NCI-H774 (cell line): Measurements from ENCODE around the gene NOL4L.
"Not testable (repeated sequence)": the region's sequence is repeated elsewhere in the genome, so short reads cannot be mapped to it uniquely, and the experiment has no call there.

Experiments used
- DNase-seq: peaks from one replicate; lab custom pipeline; 2025; lab: John Stamatoyannopoulos, UW

NOL4L gene

DNA sequence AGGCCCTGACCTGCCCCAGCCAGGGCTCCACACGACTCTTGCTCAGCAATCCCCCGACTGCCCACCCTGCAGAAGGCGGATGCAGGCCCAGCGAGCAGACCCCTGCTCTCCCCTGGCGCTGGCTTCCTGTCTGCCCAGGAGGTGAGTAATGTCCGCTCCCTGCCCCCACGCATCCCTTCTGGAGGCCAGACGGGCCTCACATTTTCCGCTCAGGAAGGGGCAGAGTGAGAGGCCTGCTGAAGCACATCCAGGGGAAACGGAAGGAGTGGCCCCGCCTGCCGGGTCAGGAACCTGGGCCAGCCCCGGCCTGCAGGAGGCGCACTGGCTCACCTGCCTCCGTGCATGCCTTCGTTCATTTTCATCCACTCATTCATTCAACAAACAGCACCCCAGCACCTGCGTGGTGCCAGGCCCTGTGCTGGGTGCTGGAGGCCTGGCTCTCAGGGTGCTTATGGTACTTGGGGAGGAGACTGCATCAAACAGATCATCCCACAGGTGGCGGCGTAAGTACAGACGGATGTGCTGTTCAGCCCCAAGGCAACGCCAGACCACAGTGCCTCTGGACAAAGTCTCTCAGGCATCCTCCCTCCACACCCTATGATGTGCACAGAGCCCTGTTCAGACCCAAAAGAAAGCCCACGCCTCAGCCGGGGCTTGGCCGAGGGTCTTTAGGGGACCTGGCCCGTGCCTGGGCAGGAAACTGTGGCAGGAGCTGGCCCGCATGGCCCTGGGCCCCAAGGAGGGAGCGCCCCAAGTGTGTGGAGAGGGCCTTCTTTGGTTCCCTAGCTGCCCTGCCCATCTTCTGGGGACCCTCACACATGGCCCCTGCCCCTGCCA is 114.9 kb downstream of the NOL4L start:
- no peak for DNase-seq

DNA sequence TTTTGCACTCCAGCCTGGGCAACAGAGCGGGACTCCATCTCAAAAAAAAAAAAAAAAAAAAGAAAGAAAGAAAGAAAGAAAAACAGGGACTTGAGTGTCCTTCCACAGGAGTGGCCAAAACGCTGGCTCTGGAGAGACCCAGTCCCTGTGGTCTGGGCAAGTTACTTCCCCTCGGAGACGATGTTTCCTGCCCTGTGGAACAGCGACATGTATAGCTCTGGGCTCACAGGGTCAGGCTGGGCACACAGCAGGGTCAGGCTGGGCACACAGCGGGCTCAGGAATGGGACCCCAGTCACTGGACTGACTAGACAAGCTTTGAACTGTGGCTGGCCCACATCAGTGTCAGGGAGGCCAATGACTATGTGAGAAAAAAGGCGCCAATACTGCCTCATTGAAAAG is 116.3 kb downstream of the NOL4L start:
- no peak for DNase-seq

DNA sequence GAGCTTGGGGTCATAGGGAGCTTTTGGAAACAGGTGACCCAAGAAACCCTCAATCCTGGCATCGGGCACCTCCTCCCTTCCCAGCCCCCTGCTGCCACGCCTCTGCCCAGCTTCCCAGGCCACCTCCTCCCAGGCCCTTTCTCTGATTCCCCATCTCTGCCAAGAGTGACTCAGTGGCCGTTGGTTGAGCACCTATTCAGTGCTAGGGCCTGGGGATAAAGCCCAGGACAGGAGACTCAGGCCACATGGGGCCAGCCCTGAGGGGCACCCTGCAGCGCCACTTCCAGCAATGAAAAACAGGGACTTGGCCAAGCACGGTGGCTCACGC is 116.9 kb downstream of the NOL4L start:
- DNase-seq, result no peak

DNA sequence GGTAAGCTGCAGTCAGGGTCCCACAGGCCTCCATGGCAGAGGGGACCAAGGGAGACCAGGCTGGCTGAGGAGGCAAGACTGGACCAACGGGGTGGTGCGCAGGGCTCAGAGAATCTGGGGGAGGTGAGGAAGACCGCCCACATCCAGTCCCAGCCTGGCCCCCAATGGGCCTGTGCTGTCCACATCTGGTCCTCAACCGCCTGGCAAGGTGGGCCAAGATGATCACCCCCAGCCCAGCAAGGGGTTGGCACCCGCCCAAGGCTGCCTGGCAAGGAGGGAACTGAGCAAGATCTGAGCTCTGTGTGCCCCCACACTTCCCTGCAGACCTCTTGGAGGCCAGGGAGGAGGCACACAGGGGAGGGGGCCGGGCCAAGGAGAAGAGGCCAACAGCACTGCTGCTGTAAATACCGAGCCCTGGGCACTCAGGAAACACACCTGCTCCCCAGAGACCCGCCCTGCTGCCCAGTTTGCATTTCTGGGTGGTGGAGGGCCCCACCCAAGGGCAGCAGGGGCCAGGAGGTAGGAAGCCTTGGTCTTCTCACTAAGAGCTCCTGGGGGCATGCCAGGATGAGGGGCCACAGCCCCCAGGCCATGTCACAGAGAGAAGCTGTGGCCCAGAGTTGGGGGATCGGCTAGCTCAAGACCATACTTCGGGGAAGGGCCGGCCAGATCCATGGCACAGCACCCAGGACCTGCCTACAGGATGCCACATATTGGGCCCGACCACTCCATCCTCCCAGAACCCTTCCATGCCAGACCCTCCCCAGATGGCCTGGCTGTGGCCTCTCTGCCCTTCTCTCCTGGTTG is 117.4 kb downstream of the NOL4L start:
- no peak for DNase-seq

DNA sequence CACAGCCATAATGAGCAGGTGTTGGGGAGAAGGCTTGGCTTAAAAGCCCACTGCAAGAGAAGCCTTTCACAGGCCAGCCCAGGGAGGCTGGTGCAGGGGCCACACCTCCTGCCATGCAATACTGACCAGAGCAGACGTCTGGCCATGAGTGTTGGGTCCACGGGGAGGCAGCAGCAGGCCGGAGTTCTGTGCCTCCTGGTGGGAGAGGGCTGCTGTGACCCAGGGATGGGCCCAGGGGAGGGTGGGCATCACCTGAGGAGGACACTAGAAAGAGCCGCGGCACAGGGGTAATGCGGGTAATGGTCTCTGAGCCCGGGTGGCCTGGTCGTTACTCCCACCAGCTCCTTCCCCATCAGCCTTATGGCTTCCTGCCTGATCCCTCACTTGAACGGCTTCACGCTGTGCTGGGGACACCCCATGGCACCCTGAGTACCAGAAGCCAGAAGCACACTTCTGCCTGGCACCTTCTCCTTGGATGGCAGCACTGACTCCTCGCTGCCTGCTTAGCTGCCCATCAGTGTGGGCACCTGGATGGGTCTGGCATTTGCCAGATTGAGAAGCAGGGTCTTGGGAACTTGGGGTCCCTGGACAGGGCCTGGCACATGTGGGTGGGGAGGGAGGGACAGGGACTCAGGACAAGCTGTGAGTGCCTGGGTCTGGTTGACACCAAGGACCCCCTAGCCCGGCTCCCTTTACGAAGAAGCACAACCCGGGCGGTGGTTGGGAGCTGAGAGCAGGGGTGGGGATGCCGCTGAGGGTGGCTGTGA is 118.2 kb downstream of the NOL4L start:
- DNase-seq, result no peak

DNA sequence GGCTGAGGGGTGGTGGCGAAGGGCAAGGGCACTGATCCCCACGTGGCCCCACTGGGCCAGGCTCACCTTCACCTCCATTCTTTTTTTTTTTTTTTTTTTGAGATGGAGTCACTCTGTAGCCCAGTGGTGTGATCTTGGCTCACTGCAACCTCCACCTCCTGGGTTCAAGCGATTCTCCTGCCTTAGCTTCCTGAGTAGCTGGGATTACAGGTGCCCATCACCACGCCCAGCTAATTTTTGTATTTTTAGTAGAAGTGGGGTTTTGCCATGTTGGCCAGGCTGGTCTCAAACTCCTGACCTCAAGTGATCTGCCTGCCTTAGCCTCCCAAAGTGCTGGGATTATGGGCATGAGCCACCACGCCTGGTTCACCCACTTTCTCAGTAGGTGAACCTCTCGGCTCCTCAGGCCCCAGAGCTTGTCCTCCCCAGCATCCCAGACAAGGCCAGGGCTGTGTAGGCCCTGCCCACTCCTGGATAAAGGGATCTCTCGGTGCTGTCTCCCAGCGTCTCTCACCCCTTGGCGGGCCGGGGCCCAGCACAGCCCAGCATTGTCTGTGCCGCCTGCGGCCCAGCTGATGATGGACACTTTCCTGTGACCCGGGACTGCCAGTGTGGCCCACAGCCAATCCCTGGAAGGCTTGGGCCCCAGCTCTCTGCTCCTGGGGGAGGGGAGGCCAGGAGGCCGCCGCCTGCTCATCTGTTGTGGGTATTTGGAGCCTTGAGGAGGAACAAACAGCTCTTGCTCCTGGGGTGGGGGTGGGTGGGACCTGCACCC is 119.0 kb downstream of the NOL4L start:
- not testable (repeated sequence) for DNase-seq

DNA sequence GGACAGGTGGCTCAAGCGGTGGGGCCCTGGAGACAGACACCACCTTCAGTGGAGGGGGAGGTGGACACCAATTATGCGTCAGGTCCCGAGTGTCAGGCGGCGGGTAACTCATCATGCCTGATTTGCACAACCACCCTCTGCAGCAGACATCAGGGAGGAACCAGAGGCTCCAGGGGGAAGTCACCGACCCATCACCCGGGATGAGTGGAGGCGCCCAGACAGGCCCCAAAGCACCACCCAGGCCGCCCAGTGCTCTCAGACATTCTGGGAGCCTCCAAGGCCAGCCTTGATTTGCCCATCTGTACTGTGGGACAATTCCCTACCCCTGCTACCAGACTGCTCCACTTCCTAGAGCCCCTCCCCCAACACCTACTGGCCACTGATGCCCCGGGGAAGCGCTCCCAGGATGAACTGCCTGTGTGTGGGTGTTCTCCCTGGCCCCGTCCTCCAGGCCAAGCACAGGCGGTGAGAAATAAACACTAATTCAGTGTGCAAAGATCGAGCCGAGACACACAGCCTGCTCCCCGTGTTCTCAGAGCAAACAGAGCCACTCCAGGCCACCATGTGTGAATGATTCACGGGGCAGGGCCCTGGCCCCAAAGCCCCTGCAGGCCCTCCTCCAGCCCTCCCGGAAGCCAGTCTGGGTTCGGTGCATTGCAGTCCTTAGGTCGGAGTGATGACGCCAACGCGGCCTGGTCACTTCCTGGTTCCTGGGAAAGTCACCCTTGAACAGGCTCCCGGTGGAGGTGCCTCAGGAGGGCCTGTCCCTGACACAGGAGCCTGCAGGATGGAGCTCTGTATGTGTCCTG is 119.8 kb downstream of the NOL4L start:
- no peak for DNase-seq

DNA sequence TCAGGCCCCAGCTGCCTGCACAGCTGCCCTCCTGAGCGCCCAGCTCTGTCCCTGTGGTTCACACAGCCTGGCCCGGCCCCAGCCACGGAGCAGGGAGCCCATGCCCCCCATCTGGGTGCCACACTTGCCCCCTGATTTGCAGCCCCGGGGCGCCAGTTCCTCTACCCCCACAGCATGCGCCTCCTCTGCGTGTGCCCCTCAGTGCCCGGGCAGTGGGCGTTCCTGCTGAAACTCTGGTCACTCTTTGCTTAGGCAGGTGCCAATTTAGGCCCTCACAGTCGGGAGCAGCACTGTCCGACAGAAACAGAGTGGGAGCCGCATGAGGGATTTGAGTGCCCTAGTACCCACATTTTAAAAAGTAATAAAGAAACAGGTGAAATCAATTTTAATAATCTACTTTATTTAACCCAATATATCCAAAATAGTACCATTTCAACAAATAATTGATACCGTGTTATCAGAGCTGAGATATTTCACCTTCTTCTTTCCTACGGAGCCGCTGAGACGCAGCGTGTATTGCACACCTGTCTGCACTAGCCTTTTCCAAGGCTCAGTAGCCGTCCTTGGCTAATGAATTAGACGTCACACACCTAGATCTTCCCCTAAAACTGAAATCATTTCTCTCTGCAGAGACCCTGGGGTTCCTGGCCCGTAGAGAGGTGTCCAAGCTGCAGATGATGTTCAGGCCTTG is 120.6 kb downstream of the NOL4L start:
- DNase-seq, result no peak

DNA sequence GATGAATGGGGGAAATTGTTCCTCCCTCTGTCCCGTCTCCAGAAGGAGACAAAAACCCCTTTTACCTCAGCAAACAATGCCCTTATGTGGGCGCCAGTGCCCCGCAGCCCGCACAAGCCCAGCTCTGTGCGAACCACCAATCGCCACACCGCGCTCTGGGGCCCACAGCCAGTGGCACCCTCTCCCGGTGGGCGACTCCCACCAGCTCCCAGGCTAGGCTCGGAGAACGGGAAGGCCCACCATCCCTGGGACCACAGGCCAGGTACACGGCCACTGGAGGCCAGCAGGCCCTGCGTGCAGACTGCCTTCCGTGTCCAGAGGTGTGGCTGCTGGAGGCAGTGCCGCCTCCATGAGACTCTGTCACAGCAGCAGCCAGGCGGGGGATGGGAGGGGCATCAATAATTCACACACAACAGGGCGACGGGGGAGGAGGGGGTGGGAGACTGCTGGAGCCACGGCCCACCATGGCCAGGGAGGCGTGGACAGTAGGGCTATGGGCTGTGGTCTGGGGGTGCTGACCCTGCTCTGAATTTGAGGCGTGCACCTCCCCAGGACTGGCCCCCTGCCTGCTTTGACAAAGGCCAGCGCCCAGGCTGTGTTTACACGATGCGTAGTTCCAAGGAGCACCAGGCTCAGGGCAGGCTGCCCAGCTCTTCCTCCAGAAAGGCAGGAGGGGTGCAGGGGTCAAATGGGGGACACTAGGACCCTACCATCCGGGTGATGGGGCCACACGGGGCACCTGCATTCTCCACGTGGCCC is 121.3 kb downstream of the NOL4L start:
- no peak for DNase-seq

DNA sequence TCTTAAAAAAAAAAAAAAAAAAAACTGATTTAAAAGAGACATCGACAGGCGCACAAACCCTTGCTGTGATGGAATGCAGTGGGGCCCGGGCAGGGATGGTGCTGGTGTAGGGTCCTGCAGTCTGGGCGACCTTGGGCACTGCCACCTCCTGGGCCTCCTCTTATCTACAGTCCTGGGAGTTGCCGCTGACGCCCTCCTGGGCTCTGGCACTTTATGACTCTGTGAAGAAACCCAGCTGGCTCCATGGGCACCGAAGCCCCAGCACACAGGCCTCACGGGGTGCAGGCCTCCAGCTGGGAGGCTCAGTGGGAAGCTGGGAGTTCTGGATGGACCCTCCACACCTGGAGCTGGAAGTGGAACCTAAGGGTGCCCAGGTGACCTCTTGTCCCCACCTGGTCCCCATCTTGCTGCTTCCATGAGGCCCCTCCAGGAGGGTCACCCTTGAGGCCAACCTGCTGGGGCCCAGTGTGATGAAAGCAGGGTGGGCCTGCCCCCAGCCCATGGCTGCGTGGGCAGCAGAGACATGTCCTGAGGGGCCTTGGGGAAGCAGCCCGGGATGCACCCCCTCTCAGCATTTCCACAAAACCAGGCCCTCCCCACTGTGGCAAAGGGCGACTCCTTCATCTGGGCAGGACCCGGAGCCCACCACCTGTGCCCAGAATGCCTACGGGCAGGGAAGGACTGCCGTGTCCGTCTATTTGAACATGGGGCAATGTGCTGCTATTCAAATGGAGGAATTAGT is 122.1 kb downstream of the NOL4L start:
- DNase-seq, result no peak

DNA sequence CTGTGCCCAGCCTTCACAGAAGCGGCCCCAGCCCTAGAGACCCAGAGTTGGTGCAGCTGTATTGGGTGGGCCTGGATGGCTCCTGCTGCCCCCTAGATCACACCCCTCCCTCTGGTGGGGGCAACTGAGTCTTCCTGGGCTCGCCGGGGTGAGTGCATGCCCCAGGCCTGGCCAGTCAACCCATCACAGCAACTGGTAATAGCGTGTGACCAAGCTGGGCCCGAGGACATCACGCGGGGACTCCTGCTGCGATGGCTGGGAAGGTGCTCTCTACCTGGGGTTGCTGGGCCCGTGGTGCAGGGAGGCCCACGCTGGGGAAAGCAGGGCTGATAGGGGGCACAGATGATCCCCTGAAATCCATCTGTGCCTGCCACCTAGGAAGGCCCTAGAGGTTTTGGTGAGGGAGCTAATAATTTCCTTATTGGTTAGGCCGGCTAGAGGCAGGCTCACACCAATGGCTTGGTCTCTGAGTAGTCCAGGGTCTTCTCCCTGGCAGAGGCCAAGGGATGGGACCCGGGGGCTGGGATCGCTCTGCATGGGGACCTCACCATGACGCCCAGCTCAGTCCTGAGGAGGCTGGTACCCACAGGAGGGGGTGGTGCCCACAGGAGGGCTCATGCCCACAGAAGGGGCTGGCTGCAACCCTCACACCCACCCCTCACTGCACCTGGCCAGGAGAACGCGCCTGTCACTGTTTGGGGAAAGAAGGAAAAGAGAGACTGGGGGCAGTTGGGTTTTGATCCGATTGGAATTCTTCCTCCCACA is 123.1 kb downstream of the NOL4L start:
- DNase-seq, result no peak

DNA sequence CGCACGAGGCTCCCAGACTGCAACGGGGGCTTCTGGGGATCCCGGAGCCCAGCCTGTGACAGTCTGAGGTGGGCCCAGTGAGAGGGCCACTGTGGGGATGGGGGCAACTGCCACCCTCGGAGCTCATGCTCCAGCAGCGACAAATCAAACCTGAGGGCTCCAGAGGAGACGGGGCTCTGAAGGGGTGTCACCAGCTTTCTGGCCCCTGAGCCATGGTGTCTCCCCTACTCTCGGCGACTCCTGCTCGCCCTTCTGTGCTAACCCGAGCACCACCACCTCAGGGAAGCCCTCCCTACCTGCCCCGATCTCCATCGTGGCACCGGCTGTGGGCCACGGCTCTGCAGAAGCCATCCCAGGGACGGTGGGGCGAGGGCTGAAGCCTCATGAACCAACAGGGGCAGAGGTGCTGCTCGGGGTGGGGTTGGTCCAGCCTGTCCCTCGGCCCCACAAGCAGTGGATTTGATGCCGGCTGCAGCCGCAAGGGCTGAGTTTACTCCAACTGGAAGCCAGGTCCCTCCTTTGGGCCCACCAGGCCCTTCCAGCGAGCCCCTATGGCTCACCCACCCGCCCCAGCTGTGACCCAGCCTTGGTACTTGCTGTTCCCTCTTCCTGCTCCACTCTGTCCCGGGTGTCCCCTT is 124.3 kb downstream of the NOL4L start:
- DNase-seq, result no peak

DNA sequence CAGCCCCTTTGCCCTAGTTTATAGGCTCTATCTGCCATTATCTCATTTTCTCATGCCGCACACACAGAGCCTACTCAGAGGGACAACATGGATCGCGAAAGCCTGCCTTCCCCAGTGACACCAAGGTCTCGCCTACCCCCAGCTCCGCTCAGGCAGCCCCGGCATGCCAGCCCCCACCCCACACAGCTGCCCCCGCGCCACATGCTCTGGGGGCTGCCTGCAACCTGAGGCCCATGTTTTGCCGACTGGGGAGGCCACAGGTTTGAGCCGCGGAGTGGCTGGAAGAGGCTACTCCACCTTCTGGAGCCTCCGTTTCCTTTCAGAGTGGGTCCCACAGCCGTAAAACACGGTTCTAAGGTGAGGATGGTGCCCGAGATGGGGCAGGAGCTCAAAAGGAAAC is 124.9 kb downstream of the NOL4L start:
- DNase-seq, result no peak

DNA sequence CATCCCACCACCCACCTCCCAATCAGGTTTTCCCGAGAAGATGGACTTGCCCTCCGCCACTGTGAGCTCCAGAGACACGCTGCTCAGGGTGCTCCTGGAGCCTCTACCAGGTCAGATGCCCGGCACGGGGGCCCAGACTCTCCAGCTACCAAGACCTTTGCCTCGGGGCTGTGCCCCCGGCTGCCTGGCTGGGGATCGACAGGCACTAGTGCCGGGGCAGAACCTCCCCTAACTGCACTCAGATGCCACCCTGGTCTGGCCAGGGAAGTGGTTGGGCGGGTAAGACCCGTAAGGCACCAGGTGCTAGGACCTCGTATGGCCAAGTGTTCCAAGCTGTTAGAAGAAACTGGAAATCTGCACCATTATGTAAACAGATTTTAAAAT is 126.3 kb downstream of the NOL4L start:
- no peak for DNase-seq

DNA sequence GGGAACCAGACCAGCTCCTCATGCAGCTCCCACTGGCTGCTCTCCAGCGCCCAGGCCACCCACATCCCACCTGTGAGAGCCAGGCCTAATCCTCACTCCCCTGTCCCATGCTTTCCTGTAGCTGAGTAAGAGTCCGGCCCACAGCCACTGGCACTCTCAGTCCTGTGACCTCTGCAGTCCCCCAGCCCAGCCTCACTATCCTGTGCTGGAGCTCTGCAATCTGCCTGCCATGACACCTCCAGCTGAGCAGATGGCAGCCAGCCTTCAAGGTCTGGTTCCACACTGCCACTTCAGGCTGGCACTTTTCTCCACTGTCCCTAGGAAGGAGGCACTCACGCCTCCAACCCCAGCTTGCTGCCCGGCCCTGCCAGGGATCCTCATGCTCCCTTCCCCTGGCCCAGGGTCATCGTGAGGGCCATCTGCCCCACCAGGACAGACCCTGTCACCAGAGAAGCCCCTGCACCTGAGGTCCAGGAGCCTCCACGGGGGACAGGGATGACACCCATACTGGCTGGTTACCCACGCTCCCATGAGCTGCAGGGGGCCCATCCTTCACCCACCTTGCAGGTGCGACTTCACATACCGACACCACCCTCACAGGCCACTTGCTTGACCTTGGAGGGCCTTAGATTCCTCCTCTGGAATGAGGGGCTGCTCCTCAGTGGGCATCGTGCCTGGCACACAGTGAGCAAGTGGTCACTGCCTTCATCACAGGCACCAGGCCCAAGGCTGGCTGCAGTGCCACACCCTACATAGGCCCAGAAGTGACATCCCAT is 126.9 kb downstream of the NOL4L start:
- DNase-seq, result no peak

DNA sequence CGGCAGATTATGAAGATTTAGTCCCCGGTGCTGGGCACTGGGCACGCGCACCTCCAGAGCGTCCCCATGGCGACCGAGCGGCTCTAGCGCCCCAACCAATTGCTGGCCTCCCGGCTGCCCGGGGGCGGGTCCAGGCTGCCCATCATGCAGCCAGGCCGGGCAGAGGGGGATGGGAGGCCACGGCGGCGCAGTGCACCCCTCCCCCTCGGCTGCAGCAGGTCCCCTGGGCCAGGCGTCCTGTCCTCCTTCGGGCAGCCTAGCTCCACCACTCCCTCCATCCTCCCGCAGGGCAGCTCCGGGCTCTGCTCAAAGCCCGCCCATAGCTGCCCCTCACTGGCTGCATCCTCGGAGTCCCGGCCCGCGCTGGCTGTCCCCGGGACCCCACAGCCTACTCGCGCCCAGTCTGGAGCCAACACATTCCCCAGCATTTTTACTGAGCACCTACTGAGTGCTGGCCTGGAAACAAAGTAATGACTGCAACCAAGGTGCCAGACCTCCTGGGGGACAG is 127.6 kb downstream of the NOL4L start:
- DNase-seq, result peak; percentile 49
